Spleen (tissue), 11 donors: Measurements from ENCODE around the gene KIAA0825. TPM values are rescaled to one million over a fixed set of nuclear protein-coding genes. Genes with fewer than 3 reads are reported as not detected.

Experiments used
- DNase-seq: peaks from one replicate; pipeline ENCODE4 v3.0.0-alpha.2; 2020
- H3K27ac ChIP-seq, 8 donors: fragments of 200-600 bp; sonication (generic) in 7 of 8; 1 replicate in 4 of 8; 2 replicates in 4 of 8; pipeline versions ENCODE4 v1.5.0 to v1.8.0; 2016 to 2021; ENCODE audit warnings: inconsistent platforms in 4 of 8, mild to moderate bottlenecking in 4 of 8, moderate library complexity in 1 of 8
- H3K27me3 ChIP-seq, 7 donors: fragments of 200-600 bp; sonication (generic) in 6 of 7; replicated peaks in 1 of 7; 1 replicate in 4 of 7; 2 replicates in 3 of 7; pipeline versions ENCODE4 v1.5.0 to v1.8.0; 2016 to 2021; ENCODE audit warnings: inconsistent platforms in 3 of 7, mild to moderate bottlenecking in 1 of 7
- H3K36me3 ChIP-seq, 6 donors: fragments of 200-600 bp; sonication (generic) in 5 of 6; 1 replicate in 4 of 6; 2 replicates in 2 of 6; pipeline versions ENCODE4 v1.5.0 to v1.8.0; 2016 to 2021; ENCODE audit warnings: inconsistent platforms in 2 of 6
- H3K4me1 ChIP-seq, 6 donors: fragments of 200-600 bp; sonication (generic) in 5 of 6; 1 replicate in 3 of 6; 2 replicates in 3 of 6; pipeline versions ENCODE4 v1.5.0 to v1.8.0; 2016 to 2021; ENCODE audit warnings: inconsistent platforms in 3 of 6
- H3K4me3 ChIP-seq, 8 donors: fragments of 200-600 bp; sonication (generic) in 7 of 8; 1 replicate in 4 of 8; 2 replicates in 4 of 8; pipeline versions ENCODE4 v1.5.0 to v1.8.0; 2016 to 2021; ENCODE audit warnings: inconsistent platforms in 4 of 8, mild to moderate bottlenecking in 4 of 8, moderate library complexity in 2 of 8
- H3K9me3 ChIP-seq, 8 donors: fragments of 200-600 bp; sonication (generic) in 7 of 8; 1 replicate in 4 of 8; 2 replicates in 4 of 8; pipeline versions ENCODE4 v1.5.0 to v1.8.0; 2016 to 2021; ENCODE audit warnings: inconsistent platforms in 4 of 8
- CTCF ChIP-seq, 11 experiments: fragments of 200-600 bp in 7 of 11; fragments of 450-650 bp in 4 of 11; sonication (generic) in 4 of 11; IDR thresholded peaks in 8 of 11; conservative IDR thresholded peaks in 3 of 11; 1 replicate in 7 of 11; 2 replicates in 4 of 11; pipeline versions ENCODE4 v1.4.0 to v1.8.0; 2016 to 2021; ENCODE audit warnings: antibody characterized with exemption in 11 of 11, inconsistent platforms in 4 of 11, mild to moderate bottlenecking in 1 of 11
- POLR2A ChIP-seq, 3 donors: fragments of 450-650 bp; IDR thresholded peaks; one replicate each; pipeline ENCODE4 v1.5.1; 2017; ENCODE audit warnings: antibody characterized with exemption in 3 of 3, mild to moderate bottlenecking in 1 of 3
- POLR2AphosphoS5 ChIP-seq, 3 donors: sonication (generic); formaldehyde crosslinking; IDR thresholded peaks; one replicate each; pipeline ENCODE4 v1.5.1; 2017; ENCODE audit warnings: antibody characterized with exemption in 3 of 3
- WGBS, 5 donors: extraction: QIAGEN DNeasy Blood & Tissue Kit in 3 of 5; methylation state at CpG; one replicate each; pipeline versions ENCODE4 v1.1.5 to v1.1.7; 2013 to 2018; 5-methylcytosine and 5-hydroxymethylcytosine counted together
- intact Hi-C: fragments of 100-400 bp; cut with DNase I; formaldehyde crosslinking; loops from one replicate; pipeline ENCODE4 v1.15.0; 2023; ENCODE audit warnings: low total_unique reads
- polyA plus RNA-seq, 3 donors: library from polyadenylated mRNA; stranded (reverse); fragments of 200-250 nt; gene quantifications; one replicate each; pipeline ENCODE4 v1.2.1, GENCODE V29; 2013
- total RNA-seq, 7 donors: library from RNA; depleted of rRNA in 3 of 7; stranded (reverse); fragments of >200 nt in 3 of 7; fragmentation: NEBNext Ultra II Directional in 4 of 7; extraction: Animal tissue kit (Norgen Biotek cat#: 25700) in 4 of 7; gene quantifications; one replicate each; pipeline versions ENCODE4 v1.1.0 to v1.2.1, GENCODE V29; 2016 to 2021
- donor health status: healthy with polysubstance abuse.
- donor health status: DM: no; HTN: no; CAD: no; lungs with moderate emphysema.
- donor health status: DM: no; HTN: no; CAD: no.
- donor health status: Bipolar disorder and iron deficiency.
- donor health status: healthy.
- donor health status: DM: no; HTN: no; CAD: no.
- donor health status: DM: yes; HTN: yes; CAD: no.

The KIAA0825 gene
- total and polyA plus RNA-seq, 10 donors = 0.20 to 13.5 (median 6.0) TPM

GRCh38 chr5:94361832-94362796, 256.3 kb downstream of the KIAA0825 start:
- Histone ChIP-seq H3K27ac (no peak overlapping the region), H3K4me3 (no peak overlapping the region), H3K36me3 (no peaks in the 10 kb centered on the region), H3K27me3 (no peaks in the 10 kb centered on the region), H3K9me3 (no peaks in the 10 kb centered on the region), H3K4me1 (no peaks in the 10 kb centered on the region)
- TF ChIP-seq POLR2A (IDR thresholded peaks at IDR 0.05) (no peak), POLR2AphosphoS5 (IDR thresholded peaks at IDR 0.05) (no peak), CTCF (IDR thresholded peaks at IDR 0.05 in 8 of 11, conservative IDR thresholded peaks at IDR 0.05 in 3 of 11) (no peak)
- intact Hi-C loops = no loop called here
- DNase-seq = no peak
- WGBS, 5 donors = 69 to 82% (median 79%) methylated on average over 5 of the region's 5 CpGs

DNA sequence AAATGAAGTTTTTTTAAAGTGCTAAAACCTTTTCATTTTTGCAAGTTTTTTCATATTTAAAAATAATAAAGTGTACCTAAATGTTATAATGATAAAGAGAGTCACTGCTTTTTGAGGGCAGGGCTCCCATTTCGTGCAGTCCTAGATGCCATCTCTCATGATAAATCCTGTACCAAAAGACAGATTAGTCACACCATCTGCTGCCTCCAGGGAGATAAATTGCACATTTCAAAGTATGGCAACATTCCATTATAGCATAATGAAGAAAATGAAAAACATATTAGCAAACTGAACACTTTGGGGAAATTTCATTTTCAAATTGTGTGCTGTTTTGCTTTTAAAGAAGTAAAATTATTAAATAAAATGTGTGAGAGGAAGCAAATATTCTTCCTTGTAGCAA, 257.2 kb downstream of the KIAA0825 start:
- Histone ChIP-seq H3K27me3 (no peaks in the 10 kb centered on the region), H3K4me3 (no peak overlapping the region), H3K4me1 (no peaks in the 10 kb centered on the region), H3K27ac (no peak overlapping the region), H3K9me3 (no peaks in the 10 kb centered on the region), H3K36me3 (no peaks in the 10 kb centered on the region)
- WGBS, 5 donors = 73 to 88% (median 79%) methylated on average over 1 of the region's 1 CpG
- intact Hi-C loops = no loop called here
- DNase-seq = no peak
- TF ChIP-seq CTCF (IDR thresholded peaks at IDR 0.05 in 8 of 11, conservative IDR thresholded peaks at IDR 0.05 in 3 of 11) (no peak), POLR2A (IDR thresholded peaks at IDR 0.05) (no peak), POLR2AphosphoS5 (IDR thresholded peaks at IDR 0.05) (no peak)

- Histone ChIP-seq H3K36me3 (no peaks in the 10 kb centered on the region), H3K4me3 (no peak overlapping the region), H3K9me3 (no peaks in the 10 kb centered on the region), H3K27ac (no peak overlapping the region), H3K27me3 (no peaks in the 10 kb centered on the region), H3K4me1 (no peaks in the 10 kb centered on the region)
- TF ChIP-seq POLR2AphosphoS5 (IDR thresholded peaks at IDR 0.05) (no peak), POLR2A (IDR thresholded peaks at IDR 0.05) (no peak), CTCF (IDR thresholded peaks at IDR 0.05 in 8 of 11, conservative IDR thresholded peaks at IDR 0.05 in 3 of 11) (no peak)
- intact Hi-C loops = no loop called here
- WGBS, 5 donors = 92 to 94% (median 92%) methylated on average over 4 of the region's 4 CpGs
- DNase-seq = no peak
Measured at GRCh38 chr5:94360382-94361130, 257.8 kb downstream of the KIAA0825 start.

GRCh38 chr5:94359880-94360279, 258.5 kb downstream of the KIAA0825 start:
- Histone ChIP-seq H3K4me3 (no peak overlapping the region), H3K36me3 (no peaks in the 10 kb centered on the region), H3K4me1 (no peaks in the 10 kb centered on the region), H3K27ac (no peak overlapping the region), H3K27me3 (no peaks in the 10 kb centered on the region), H3K9me3 (no peaks in the 10 kb centered on the region)
- TF ChIP-seq POLR2AphosphoS5 (IDR thresholded peaks at IDR 0.05) (no peak), CTCF (IDR thresholded peaks at IDR 0.05 in 8 of 11, conservative IDR thresholded peaks at IDR 0.05 in 3 of 11) (no peak), POLR2A (IDR thresholded peaks at IDR 0.05) (no peak)
- DNase-seq = no peak
- intact Hi-C loops = no loop called here
- WGBS, 5 donors = 90 to 97% (median 95%) methylated on average over 3 of the region's 3 CpGs
